HL-60 (cell line): Measurements from ENCODE around the gene GOLGA8H.

Experiments
- CTCF ChIP-seq: IDR thresholded peaks from one replicate; pipeline ENCODE4 v1.5.1; 2011; ENCODE audit warnings: low read length, control low read depth, inconsistent platforms; ENCODE audit not compliant: insufficient read depth
- POLR2AphosphoS5 ChIP-seq: IDR thresholded peaks from 2 replicates; pipeline ENCODE4 v1.6.1; 2012; ENCODE audit warnings: low read depth
- REST ChIP-seq: IDR thresholded peaks from 2 replicates; pipeline ENCODE4 v1.6.1; 2012; ENCODE audit warnings: low read depth; ENCODE audit not compliant: insufficient replicate concordance

- TF ChIP-seq POLR2AphosphoS5 (no peak), CTCF (no peak), REST (no peak)
These were observed 46.4 kb downstream of the GOLGA8H start for GRCh38 chr15:30650012-30650929.
